ENCODE measurements around the gene FTL.

- no peak for TF ChIP-seq CTCF (IDR thresholded peaks at IDR 0.05; ENCODE audit: low read depth, low read length)
- no peak for TF ChIP-seq EZH2phosphoT487 (IDR thresholded peaks at IDR 0.05; ENCODE audit: low read depth)
Measured at GRCh38 chr19:48926909-48927308, 38.2 kb upstream of the FTL start.
